ENCODE measurements around the gene USP17L22. TPM values are rescaled to one million over a fixed set of nuclear protein-coding genes. Genes with fewer than 3 reads are reported as not detected.
"Not testable (repeated sequence)": the region's sequence is repeated elsewhere in the genome, so short reads cannot be mapped to it uniquely, and the experiment has no call there.

The USP17L22 gene, protein sequence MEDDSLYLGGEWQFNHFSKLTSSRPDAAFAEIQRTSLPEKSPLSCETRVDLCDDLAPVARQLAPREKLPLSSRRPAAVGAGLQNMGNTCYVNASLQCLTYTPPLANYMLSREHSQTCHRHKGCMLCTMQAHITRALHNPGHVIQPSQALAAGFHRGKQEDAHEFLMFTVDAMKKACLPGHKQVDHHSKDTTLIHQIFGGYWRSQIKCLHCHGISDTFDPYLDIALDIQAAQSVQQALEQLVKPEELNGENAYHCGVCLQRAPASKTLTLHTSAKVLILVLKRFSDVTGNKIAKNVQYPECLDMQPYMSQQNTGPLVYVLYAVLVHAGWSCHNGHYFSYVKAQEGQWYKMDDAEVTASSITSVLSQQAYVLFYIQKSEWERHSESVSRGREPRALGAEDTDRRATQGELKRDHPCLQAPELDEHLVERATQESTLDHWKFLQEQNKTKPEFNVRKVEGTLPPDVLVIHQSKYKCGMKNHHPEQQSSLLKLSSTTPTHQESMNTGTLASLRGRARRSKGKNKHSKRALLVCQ
- not detected in 2 replicates for polyA plus RNA-seq (2012; rRNA removed)
- not detected in 2 replicates for polyA plus RNA-seq (2012; cell fraction: cytosol; rRNA removed)
- not detected in 2 replicates for polyA plus RNA-seq (2012; cell fraction: nucleus; rRNA removed)

GRCh38 chr4:9267319-9267718, at the start of gene USP17L22:
Gene USP17L22 (plus strand): TSS chr4:9267619. CDS start chr4:9267619, 0 bp downstream.
- H3K27me3 ChIP-seq (ENCODE audit: insufficient read depth); CTCF ChIA-PET; H3K4me2 ChIP-seq; H3K9ac ChIP-seq; H3K79me2 ChIP-seq (ENCODE audit: insufficient read depth); H3K36me3 ChIP-seq (replicated peaks in 1 of 2; ENCODE audit: control insufficient read depth in 1 of 2, insufficient read depth in 2 of 2, low read length in 1 of 2); DNase-seq; H3F3A ChIP-seq (replicated peaks; ENCODE audit: insufficient read depth); H3K27ac ChIP-seq (ENCODE audit: low read depth in 2 of 2, low read length in 1 of 2); H3K4me3 ChIP-seq (ENCODE audit: low read depth in 2 of 2, low read length in 1 of 2); H3K4me1 ChIP-seq (ENCODE audit: control insufficient read depth in 1 of 2, insufficient read depth in 2 of 2, low read depth in 1 of 2, low read length in 1 of 2); H3K9me3 ChIP-seq; H4K20me1 ChIP-seq (ENCODE audit: insufficient read depth); POLR2A ChIA-PET; H3K9me2 ChIP-seq; H2AFZ ChIP-seq (ENCODE audit: low read depth): not testable (repeated sequence)
- no CpG with 5 or more reads among the region's 15 CpGs for WGBS (ENCODE audit: low lambda C conversion rate)

DNA sequence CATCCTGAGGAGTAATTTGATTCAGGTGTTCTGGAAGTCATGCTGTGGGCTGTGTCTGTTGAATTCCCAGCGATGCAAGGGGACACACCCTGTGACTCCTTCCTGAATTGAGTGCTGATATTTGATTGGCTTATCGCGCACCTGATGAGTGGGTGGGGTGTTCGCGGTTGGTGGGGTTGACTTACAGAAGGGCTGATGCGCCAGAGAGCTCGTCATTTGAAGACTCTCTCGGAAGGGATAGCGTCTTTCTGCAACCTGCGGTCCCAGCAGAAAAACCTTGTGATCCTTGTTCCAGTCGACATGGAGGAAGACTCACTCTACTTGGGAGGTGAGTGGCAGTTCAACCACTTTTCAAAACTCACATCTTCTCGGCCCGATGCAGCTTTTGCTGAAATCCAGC, 47.6 kb upstream of the USP17L22 start, which contains the start of gene USP17L12:
USP17L12 (plus strand) TSS at position 301 of the 400 bp plus-strand sequence; CDS start at position 301, 0 bp downstream.
- CTCF ChIA-PET; POLR2A ChIA-PET; H3K79me2 ChIP-seq (ENCODE audit: insufficient read depth); H3F3A ChIP-seq (replicated peaks; ENCODE audit: insufficient read depth); H2AFZ ChIP-seq (ENCODE audit: low read depth); H3K4me2 ChIP-seq; H3K27ac ChIP-seq (ENCODE audit: low read depth in 2 of 2, low read length in 1 of 2); DNase-seq; H3K36me3 ChIP-seq (replicated peaks in 1 of 2; ENCODE audit: control insufficient read depth in 1 of 2, insufficient read depth in 2 of 2, low read length in 1 of 2); H3K9me3 ChIP-seq; H4K20me1 ChIP-seq (ENCODE audit: insufficient read depth); H3K4me3 ChIP-seq (ENCODE audit: low read depth in 2 of 2, low read length in 1 of 2); H3K9ac ChIP-seq; H3K9me2 ChIP-seq; H3K27me3 ChIP-seq (ENCODE audit: insufficient read depth); H3K4me1 ChIP-seq (ENCODE audit: control insufficient read depth in 1 of 2, insufficient read depth in 2 of 2, low read depth in 1 of 2, low read length in 1 of 2): not testable (repeated sequence)
- WGBS (ENCODE audit: low lambda C conversion rate), result no CpG with 5 or more reads among the region's 13 CpGs

DNA sequence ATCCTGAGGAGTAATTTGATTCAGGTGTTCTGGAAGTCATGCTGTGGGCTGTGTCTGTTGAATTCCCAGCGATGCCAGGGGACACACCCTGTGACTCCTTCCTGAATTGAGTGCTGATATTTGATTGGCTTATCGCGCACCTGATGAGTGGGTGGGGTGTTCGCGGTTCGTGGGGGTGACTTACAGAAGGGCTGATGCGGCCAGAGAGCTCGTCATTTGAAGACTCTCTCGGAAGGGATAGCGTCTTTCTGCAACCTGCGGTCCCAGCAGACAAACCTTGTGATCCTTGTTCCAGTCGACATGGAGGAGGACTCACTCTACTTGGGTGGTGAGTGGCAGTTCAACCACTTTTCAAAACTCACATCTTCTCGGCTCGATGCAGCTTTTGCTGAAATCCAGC, 42.8 kb upstream of the USP17L22 start, which contains the start of gene USP17L13:
USP17L13 (plus strand) TSS at position 301 of the 400 bp plus-strand sequence; CDS start at position 301, 0 bp downstream.
- H3K4me2 ChIP-seq; H3K9me2 ChIP-seq; H3K79me2 ChIP-seq (ENCODE audit: insufficient read depth); H3F3A ChIP-seq (replicated peaks; ENCODE audit: insufficient read depth); H3K4me3 ChIP-seq (ENCODE audit: low read depth in 2 of 2, low read length in 1 of 2); H3K36me3 ChIP-seq (replicated peaks in 1 of 2; ENCODE audit: control insufficient read depth in 1 of 2, insufficient read depth in 2 of 2, low read length in 1 of 2); H3K27me3 ChIP-seq (ENCODE audit: insufficient read depth); H4K20me1 ChIP-seq (ENCODE audit: insufficient read depth); H3K27ac ChIP-seq (ENCODE audit: low read depth in 2 of 2, low read length in 1 of 2); CTCF ChIA-PET; DNase-seq; H3K9me3 ChIP-seq; POLR2A ChIA-PET; H3K4me1 ChIP-seq (ENCODE audit: control insufficient read depth in 1 of 2, insufficient read depth in 2 of 2, low read depth in 1 of 2, low read length in 1 of 2); H3K9ac ChIP-seq; H2AFZ ChIP-seq (ENCODE audit: low read depth): not testable (repeated sequence)
- WGBS (ENCODE audit: low lambda C conversion rate), result no CpG with 5 or more reads among the region's 14 CpGs

GRCh38 chr4:9230249-9230648, 37.2 kb upstream of the USP17L22 start:
- POLR2A ChIA-PET; H3K79me2 ChIP-seq (ENCODE audit: insufficient read depth); H3K9me2 ChIP-seq; H3K4me2 ChIP-seq; DNase-seq; H3K27me3 ChIP-seq (ENCODE audit: insufficient read depth); H3K9me3 ChIP-seq; H3K27ac ChIP-seq (ENCODE audit: low read depth in 2 of 2, low read length in 1 of 2); H3K4me3 ChIP-seq (ENCODE audit: low read depth in 2 of 2, low read length in 1 of 2); H3K9ac ChIP-seq; CTCF ChIA-PET; H3F3A ChIP-seq (replicated peaks; ENCODE audit: insufficient read depth); H4K20me1 ChIP-seq (ENCODE audit: insufficient read depth); H3K36me3 ChIP-seq (replicated peaks in 1 of 2; ENCODE audit: control insufficient read depth in 1 of 2, insufficient read depth in 2 of 2, low read length in 1 of 2); H3K4me1 ChIP-seq (ENCODE audit: control insufficient read depth in 1 of 2, insufficient read depth in 2 of 2, low read depth in 1 of 2, low read length in 1 of 2); H2AFZ ChIP-seq (ENCODE audit: low read depth): not testable (repeated sequence)
- 4% methylated on average over 5 of the region's 8 CpGs for WGBS (ENCODE audit: low lambda C conversion rate)

DNA sequence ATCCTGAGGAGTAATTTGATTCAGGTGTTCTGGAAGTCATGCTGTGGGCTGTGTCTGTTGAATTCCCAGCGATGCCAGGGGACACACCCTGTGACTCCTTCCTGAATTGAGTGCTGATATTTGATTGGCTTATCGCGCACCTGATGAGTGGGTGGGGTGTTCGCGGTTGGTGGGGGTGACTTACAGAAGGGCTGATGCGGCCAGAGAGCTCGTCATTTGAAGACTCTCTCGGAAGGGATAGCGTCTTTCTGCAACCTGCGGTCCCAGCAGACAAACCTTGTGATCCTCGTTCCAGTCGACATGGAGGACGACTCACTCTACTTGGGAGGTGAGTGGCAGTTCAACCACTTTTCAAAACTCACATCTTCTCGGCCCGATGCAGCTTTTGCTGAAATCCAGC, 33.3 kb upstream of the USP17L22 start, which contains the start of gene USP17L15:
USP17L15 (plus strand) TSS at position 301 of the 400 bp plus-strand sequence; CDS start at position 301, 0 bp downstream.
- H3K27me3 ChIP-seq (ENCODE audit: insufficient read depth); H3K36me3 ChIP-seq (replicated peaks in 1 of 2; ENCODE audit: control insufficient read depth in 1 of 2, insufficient read depth in 2 of 2, low read length in 1 of 2); H3K9me3 ChIP-seq; H3F3A ChIP-seq (replicated peaks; ENCODE audit: insufficient read depth); H3K9me2 ChIP-seq; H3K9ac ChIP-seq; H2AFZ ChIP-seq (ENCODE audit: low read depth); H3K4me2 ChIP-seq; H4K20me1 ChIP-seq (ENCODE audit: insufficient read depth); H3K4me3 ChIP-seq (ENCODE audit: low read depth in 2 of 2, low read length in 1 of 2); H3K79me2 ChIP-seq (ENCODE audit: insufficient read depth); CTCF ChIA-PET; H3K27ac ChIP-seq (ENCODE audit: low read depth in 2 of 2, low read length in 1 of 2); POLR2A ChIA-PET; H3K4me1 ChIP-seq (ENCODE audit: control insufficient read depth in 1 of 2, insufficient read depth in 2 of 2, low read depth in 1 of 2, low read length in 1 of 2); DNase-seq: not testable (repeated sequence)
- WGBS (ENCODE audit: low lambda C conversion rate), result no CpG with 5 or more reads among the region's 15 CpGs

- CTCF ChIA-PET; H3K36me3 ChIP-seq (replicated peaks in 1 of 2; ENCODE audit: control insufficient read depth in 1 of 2, insufficient read depth in 2 of 2, low read length in 1 of 2); H3K4me1 ChIP-seq (ENCODE audit: control insufficient read depth in 1 of 2, insufficient read depth in 2 of 2, low read depth in 1 of 2, low read length in 1 of 2); H3K27ac ChIP-seq (ENCODE audit: low read depth in 2 of 2, low read length in 1 of 2); H3K4me3 ChIP-seq (ENCODE audit: low read depth in 2 of 2, low read length in 1 of 2); H3F3A ChIP-seq (replicated peaks; ENCODE audit: insufficient read depth); H3K9me2 ChIP-seq; DNase-seq; H3K4me2 ChIP-seq; H3K27me3 ChIP-seq (ENCODE audit: insufficient read depth); H2AFZ ChIP-seq (ENCODE audit: low read depth); H4K20me1 ChIP-seq (ENCODE audit: insufficient read depth); H3K9me3 ChIP-seq; POLR2A ChIA-PET; H3K9ac ChIP-seq; H3K79me2 ChIP-seq (ENCODE audit: insufficient read depth): not testable (repeated sequence)
- WGBS (ENCODE audit: low lambda C conversion rate), result 5% methylated on average over 3 of the region's 12 CpGs
Observed at GRCh38 chr4:9238461-9238860, 29.0 kb upstream of the USP17L22 start.
